Panc1 (cell line): ENCODE results near the gene MREG. TPM values are rescaled to one million over a fixed set of nuclear protein-coding genes. Genes with fewer than 3 reads are reported as not detected.
"Not testable (repeated sequence)": the region's sequence is repeated elsewhere in the genome, so short reads cannot be mapped to it uniquely, and the experiment has no call there.

ENCODE experiments used
- ATAC-seq: fragments of 200-7000 bp; cut with Tn5 transposase; 2 replicates; pipeline ENCODE4 v1.9.1; 2020; ENCODE audit warnings: mild to moderate bottlenecking, moderate library complexity
- BruUV-seq: library from RNA; stranded (reverse); fragments of 400-500 nt; replicated peaks from 2 replicates; lab custom pipeline; 2021; lab: Mats Ljungman, UMichigan
- CTCF ChIA-PET: fragments of 300-600 bp; sonication (Branson Sonifier 250); formaldehyde crosslinking; loops from one replicate; lab custom pipeline; 2022; ENCODE audit warnings: antibody characterized with exemption; lab: Charles Lee
- POLR2A ChIA-PET: fragments of 300-600 bp; sonication (Branson Sonifier 250); formaldehyde crosslinking; loops from one replicate; lab custom pipeline; 2022; ENCODE audit warnings: antibody characterized with exemption; lab: Charles Lee
- DNase-seq: peaks from one replicate; pipeline ENCODE4 v3.0.0-alpha.2; 2010; ENCODE audit warnings: low read depth, low spot score
- H3K27ac ChIP-seq: 2 replicates; pipeline ENCODE4 v1.5.1; 2011; ENCODE audit warnings: mild to moderate bottlenecking, low read length, inconsistent platforms
- H3K27me3 ChIP-seq: fragments of 200-500 bp; sonication (Bioruptor generic); 2 replicates; pipeline ENCODE4 v1.6.0; 2014; ENCODE audit warnings: low read length, inconsistent platforms; ENCODE audit not compliant: control insufficient read depth, insufficient read depth
- H3K36me3 ChIP-seq: fragments of 200-500 bp; sonication (Bioruptor generic); 2 replicates; pipeline ENCODE4 v1.5.1; 2014; ENCODE audit warnings: inconsistent platforms, mild to moderate bottlenecking, low read length, moderate library complexity; ENCODE audit not compliant: control insufficient read depth, insufficient read depth
- H3K4me1 ChIP-seq: 2 replicates; pipeline ENCODE4 v1.5.1; 2011; ENCODE audit warnings: inconsistent platforms, mild to moderate bottlenecking, low read length, moderate library complexity; ENCODE audit not compliant: control insufficient read depth, insufficient read depth
- H3K4me3 ChIP-seq, 2 experiments: 2 replicates each; pipeline ENCODE4 v1.5.1; 2011 to 2012; ENCODE audit warnings: low read depth in 2 of 2, low read length in 2 of 2, mild to moderate bottlenecking in 2 of 2, inconsistent platforms in 1 of 2, moderate library complexity in 1 of 2
- H3K9me3 ChIP-seq: fragments of 200-500 bp; sonication (Bioruptor generic); 2 replicates; pipeline ENCODE4 v1.5.1; 2014; ENCODE audit warnings: low read depth, mild to moderate bottlenecking, inconsistent platforms, low read length, moderate library complexity; ENCODE audit not compliant: control insufficient read depth, insufficient read depth
- CTCF ChIP-seq: fragments of 450-650 bp; IDR thresholded peaks from 2 replicates; pipeline ENCODE4 v1.5.1; 2017; ENCODE audit warnings: mild to moderate bottlenecking
- POLR2AphosphoS5 ChIP-seq: IDR thresholded peaks from 2 replicates; pipeline ENCODE4 v1.6.1; 2012; ENCODE audit warnings: mild to moderate bottlenecking, low read depth, low read length, moderate library complexity
- REST ChIP-seq, 2 experiments: IDR thresholded peaks; 2 replicates each; pipeline ENCODE4 v1.6.1; 2011 to 2012; ENCODE audit warnings: low read depth in 2 of 2, control low read depth in 1 of 2, low read length in 1 of 2, mild to moderate bottlenecking in 1 of 2, moderate library complexity in 1 of 2; ENCODE audit not compliant: insufficient read depth in 1 of 2
- SIN3A ChIP-seq: IDR thresholded peaks from 2 replicates; pipeline ENCODE4 v1.6.1; 2012; ENCODE audit warnings: low read depth, mild to moderate bottlenecking, low read length, moderate library complexity, borderline replicate concordance; ENCODE audit not compliant: insufficient read depth
- TCF7L2 ChIP-seq: IDR thresholded peaks from 2 replicates; pipeline ENCODE4 v1.6.1; 2011; ENCODE audit warnings: mild to moderate bottlenecking, low read depth, low read length, inconsistent platforms
- in situ Hi-C: cut with HindIII; loops from 2 replicates; pipeline ENCODE4 v1.10.0; 2016; ENCODE audit warnings: low sequenced_read_pairs, low pct_unique_long_range_greater_than_20kb
- intact Hi-C: fragments of 100-400 bp; cut with micrococcal nuclease; formaldehyde crosslinking; loops from one replicate; pipeline ENCODE4 v1.10.0; 2022; ENCODE audit not compliant: unreplicated experiment
- total RNA-seq: library from RNA; stranded (reverse); gene quantifications from one replicate; pipeline ENCODE4 v1.2.1, GENCODE V29; 2021; ENCODE audit not compliant: unreplicated experiment

MREG gene
- total RNA-seq, 1 experiment from 2014 or later, result 19.2 TPM

- no peak for TF ChIP-seq REST (IDR thresholded peaks at IDR 0.05; ENCODE audit: insufficient read depth in 1 of 2, low read depth in 2 of 2, low read length in 1 of 2)
Observed at GRCh38 chr2:215973145-215973792, 40.1 kb downstream of the MREG start (continued).

DNA sequence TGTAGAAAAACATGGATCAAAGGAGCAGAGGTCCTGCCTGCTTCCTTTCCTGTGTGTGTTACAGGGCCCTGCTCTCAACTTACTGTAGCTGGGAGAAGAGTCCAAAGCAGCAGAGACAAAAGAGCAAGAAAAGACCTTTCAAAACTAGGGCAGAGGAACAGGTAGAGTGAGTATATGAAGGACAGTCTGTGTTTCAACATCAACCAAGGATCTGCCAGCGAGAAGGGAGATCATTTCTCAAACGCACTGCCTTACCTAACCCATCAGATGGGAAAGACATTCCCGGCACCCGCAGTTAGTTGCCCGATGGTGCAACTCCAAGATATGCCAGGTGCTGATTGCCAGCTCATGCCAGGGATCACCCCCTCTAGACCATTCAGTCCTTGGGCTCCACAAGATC, 41.7 kb downstream of the MREG start:
- ChIA-PET CTCF (no interaction called here), POLR2A (no interaction called here)
- no peak for TF ChIP-seq CTCF
- TF ChIP-seq POLR2AphosphoS5, result no peak
- no peak for TF ChIP-seq REST (IDR thresholded peaks at IDR 0.05; ENCODE audit: insufficient read depth in 1 of 2, low read depth in 2 of 2, low read length in 1 of 2)
- TF ChIP-seq TCF7L2, result no peak
- no peak for TF ChIP-seq SIN3A
- in situ Hi-C loops, result no loop called here
- DNase-seq, result no peak
- Histone ChIP-seq H3K4me3 (no peak overlapping the region), H3K4me1 (no peaks in the 10 kb centered on the region), H3K27ac (no peak overlapping the region), H3K27me3 (no peaks in the 10 kb centered on the region), H3K9me3 (no peaks in the 10 kb centered on the region), H3K36me3 (no peaks in the 10 kb centered on the region)
- ATAC-seq, result no peak
- BruUV-seq, result no TSS peak
- intact Hi-C loops, result no loop called here

GRCh38 chr2:215970894-215971293, 42.5 kb downstream of the MREG start:
- CTCF ChIA-PET, in situ Hi-C loops, H3K4me3 ChIP-seq, BruUV-seq, H3K27me3 ChIP-seq, intact Hi-C loops, H3K27ac ChIP-seq, ATAC-seq, H3K4me1 ChIP-seq, H3K36me3 ChIP-seq, H3K9me3 ChIP-seq, POLR2A ChIA-PET, DNase-seq: not testable (repeated sequence)
